ENCODE results near the gene SLC9A1.

DNA sequence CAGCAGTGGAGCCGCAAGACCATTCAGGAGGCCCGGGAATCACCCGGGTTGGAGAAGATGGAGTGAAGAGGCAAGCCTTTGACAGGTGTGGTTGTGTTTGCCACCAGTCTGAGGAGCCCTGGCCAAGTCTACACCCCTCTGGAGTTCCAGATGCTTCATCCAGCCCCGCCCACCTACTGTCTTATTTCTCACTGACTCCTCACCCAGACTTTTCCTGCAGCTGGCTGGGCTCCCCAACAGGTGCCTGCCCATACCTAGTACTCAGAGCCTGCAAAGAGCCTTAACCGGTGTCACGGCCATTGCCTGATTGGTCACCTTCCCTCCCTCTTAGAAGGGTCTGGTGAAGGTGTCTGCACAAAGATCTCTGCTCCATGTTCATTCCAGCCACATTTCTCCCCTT lies 16.0 kb downstream of the SLC9A1 start:
- TF ChIP-seq, protein P1, sequence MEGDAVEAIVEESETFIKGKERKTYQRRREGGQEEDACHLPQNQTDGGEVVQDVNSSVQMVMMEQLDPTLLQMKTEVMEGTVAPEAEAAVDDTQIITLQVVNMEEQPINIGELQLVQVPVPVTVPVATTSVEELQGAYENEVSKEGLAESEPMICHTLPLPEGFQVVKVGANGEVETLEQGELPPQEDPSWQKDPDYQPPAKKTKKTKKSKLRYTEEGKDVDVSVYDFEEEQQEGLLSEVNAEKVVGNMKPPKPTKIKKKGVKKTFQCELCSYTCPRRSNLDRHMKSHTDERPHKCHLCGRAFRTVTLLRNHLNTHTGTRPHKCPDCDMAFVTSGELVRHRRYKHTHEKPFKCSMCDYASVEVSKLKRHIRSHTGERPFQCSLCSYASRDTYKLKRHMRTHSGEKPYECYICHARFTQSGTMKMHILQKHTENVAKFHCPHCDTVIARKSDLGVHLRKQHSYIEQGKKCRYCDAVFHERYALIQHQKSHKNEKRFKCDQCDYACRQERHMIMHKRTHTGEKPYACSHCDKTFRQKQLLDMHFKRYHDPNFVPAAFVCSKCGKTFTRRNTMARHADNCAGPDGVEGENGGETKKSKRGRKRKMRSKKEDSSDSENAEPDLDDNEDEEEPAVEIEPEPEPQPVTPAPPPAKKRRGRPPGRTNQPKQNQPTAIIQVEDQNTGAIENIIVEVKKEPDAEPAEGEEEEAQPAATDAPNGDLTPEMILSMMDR (IDR thresholded peaks at IDR 0.05), result no peak
- no peak for TF ChIP-seq EZH2phosphoT487 (IDR thresholded peaks at IDR 0.05)

All from neural progenitor cell (in vitro differentiated cells).